Peyer's patch (tissue), 4 donors: ENCODE measurements around the gene ACTN4.

ENCODE experiments used
- POLR2A ChIP-seq, 2 donors: fragments of 450-650 bp; IDR thresholded peaks; one replicate each; pipeline ENCODE4 v1.5.1; 2017; ENCODE audit warnings: antibody characterized with exemption in 2 of 2, mild to moderate bottlenecking in 2 of 2, moderate library complexity in 2 of 2
- TF ChIP-seq, protein P1 (sequence below), 6 experiments: fragments of 450-650 bp in 4 of 6; fragments of 200-600 bp in 2 of 6; sonication (generic) in 1 of 6; IDR thresholded peaks; one replicate each; pipeline ENCODE4 v1.5.1; 2017 to 2019; ENCODE audit warnings: antibody characterized with exemption in 6 of 6, mild to moderate bottlenecking in 3 of 6, moderate library complexity in 1 of 6

DNA sequence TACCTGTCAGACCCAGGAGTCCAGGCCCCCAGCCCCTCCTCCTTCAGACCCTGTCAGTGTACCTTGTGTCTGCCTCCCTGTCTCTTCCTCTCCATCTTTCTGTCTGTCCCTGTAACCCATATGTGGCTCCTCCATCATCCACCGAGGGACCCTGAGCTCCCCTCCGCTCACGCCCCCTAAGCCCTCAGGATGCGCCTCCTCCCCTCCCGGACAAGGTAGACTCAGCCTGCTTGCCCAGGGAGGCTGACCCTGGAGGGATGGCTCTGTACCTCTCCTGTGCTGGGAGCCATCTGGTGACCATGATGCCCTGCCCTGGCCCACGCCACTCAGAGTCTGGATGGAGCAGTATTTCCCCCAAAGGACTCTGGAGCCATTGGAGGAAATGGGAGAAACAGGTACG, 97.9 kb downstream of the ACTN4 start:
- TF ChIP-seq, protein P1, sequence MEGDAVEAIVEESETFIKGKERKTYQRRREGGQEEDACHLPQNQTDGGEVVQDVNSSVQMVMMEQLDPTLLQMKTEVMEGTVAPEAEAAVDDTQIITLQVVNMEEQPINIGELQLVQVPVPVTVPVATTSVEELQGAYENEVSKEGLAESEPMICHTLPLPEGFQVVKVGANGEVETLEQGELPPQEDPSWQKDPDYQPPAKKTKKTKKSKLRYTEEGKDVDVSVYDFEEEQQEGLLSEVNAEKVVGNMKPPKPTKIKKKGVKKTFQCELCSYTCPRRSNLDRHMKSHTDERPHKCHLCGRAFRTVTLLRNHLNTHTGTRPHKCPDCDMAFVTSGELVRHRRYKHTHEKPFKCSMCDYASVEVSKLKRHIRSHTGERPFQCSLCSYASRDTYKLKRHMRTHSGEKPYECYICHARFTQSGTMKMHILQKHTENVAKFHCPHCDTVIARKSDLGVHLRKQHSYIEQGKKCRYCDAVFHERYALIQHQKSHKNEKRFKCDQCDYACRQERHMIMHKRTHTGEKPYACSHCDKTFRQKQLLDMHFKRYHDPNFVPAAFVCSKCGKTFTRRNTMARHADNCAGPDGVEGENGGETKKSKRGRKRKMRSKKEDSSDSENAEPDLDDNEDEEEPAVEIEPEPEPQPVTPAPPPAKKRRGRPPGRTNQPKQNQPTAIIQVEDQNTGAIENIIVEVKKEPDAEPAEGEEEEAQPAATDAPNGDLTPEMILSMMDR (IDR thresholded peaks at IDR 0.05), result no peak
- no peak for TF ChIP-seq POLR2A (IDR thresholded peaks at IDR 0.05)
